ENCODE data around the gene ZMYND15. TPM values are rescaled to one million over a fixed set of nuclear protein-coding genes. Genes with fewer than 3 reads are reported as not detected.

The ZMYND15 gene
- total and polyA plus RNA-seq, 2 of the 13 experiments (the other 11 are each of a cell fraction or from before 2014, with no cell fraction given) = 0.24 to 2.7 TPM

- TF ChIP-seq BRF2 (CRISPR knock-in tag; IDR thresholded peaks at IDR 0.05) (no peak), ZNF275 (CRISPR knock-in tag; IDR thresholded peaks at IDR 0.05; ENCODE audit: borderline replicate concordance) (no peak), SIN3B (IDR thresholded peaks at IDR 0.05; ENCODE audit: low read length) (no peak), FOXP4 (CRISPR knock-in tag; IDR thresholded peaks at IDR 0.05) (peak; percentile 94), ZNF615 (CRISPR knock-in tag; IDR thresholded peaks at IDR 0.05; ENCODE audit: borderline replicate concordance) (no peak), ZNF75D (CRISPR knock-in tag; IDR thresholded peaks at IDR 0.05; ENCODE audit: borderline replicate concordance) (no peak), ZNF660 (CRISPR knock-in tag; IDR thresholded peaks at IDR 0.05; ENCODE audit: borderline replicate concordance, low read depth) (no peak), ZSCAN9 (CRISPR knock-in tag; IDR thresholded peaks at IDR 0.05; ENCODE audit: borderline replicate concordance) (no peak), ZNF761 (CRISPR knock-in tag; conservative IDR thresholded peaks at IDR 0.05) (peak; percentile 58; the same call in 1 of the 2 replicates), PRDM15 (CRISPR knock-in tag; IDR thresholded peaks at IDR 0.05) (no peak), IRF2 (CRISPR knock-in tag; IDR thresholded peaks at IDR 0.05) (no peak), GMEB1 (CRISPR knock-in tag; IDR thresholded peaks at IDR 0.05; ENCODE audit: borderline replicate concordance) (no peak), SNAPC5 (CRISPR knock-in tag; IDR thresholded peaks at IDR 0.05; ENCODE audit: borderline replicate concordance) (no peak), ISL2 (CRISPR knock-in tag; IDR thresholded peaks at IDR 0.05) (peak; percentile 46; the same call in 1 of the 2 replicates)
Measured at GRCh38 chr17:4721203-4722135, 18.2 kb upstream of the ZMYND15 start (continued).
